ENCODE results near the gene PRAC1. TPM values are rescaled to one million over a fixed set of nuclear protein-coding genes. Genes with fewer than 3 reads are reported as not detected.

PRAC1 gene
- total RNA-seq, 1 donor from 2014 or later: not detected

- no peak overlapping the region for H3K27ac Mint-ChIP-seq (ENCODE audit: unreplicated experiment)
- no peaks in the 10 kb centered on the region for H3K9me3 Mint-ChIP-seq (ENCODE audit: low read depth)
- H3K4me3 Mint-ChIP-seq (ENCODE audit: unreplicated experiment): no peak overlapping the region
- peaks cover 22% of the 10 kb centered on the region for H3K4me1 Mint-ChIP-seq (ENCODE audit: low read depth)
- DNase-seq (ENCODE audit: low spot score): no peak
- no peak for TF ChIP-seq CTCF (IDR thresholded peaks at IDR 0.05)
- peaks cover 90% of the 10 kb centered on the region for H3K27me3 Mint-ChIP-seq (ENCODE audit: low read depth)
- H3K36me3 Mint-ChIP-seq (ENCODE audit: low read depth): no peaks in the 10 kb centered on the region
Observed at GRCh38 chr17:48721009-48721402, 1.3 kb downstream of the PRAC1 start.

GRCh38 chr17:48720266-48721008 is 1.9 kb downstream of the PRAC1 start:
- H3K27ac Mint-ChIP-seq (ENCODE audit: unreplicated experiment): no peak overlapping the region
- no peak for DNase-seq (ENCODE audit: low spot score)
- H3K36me3 Mint-ChIP-seq (ENCODE audit: low read depth): no peaks in the 10 kb centered on the region
- no peak for TF ChIP-seq CTCF (IDR thresholded peaks at IDR 0.05)
- no peak overlapping the region for H3K4me3 Mint-ChIP-seq (ENCODE audit: unreplicated experiment)
- H3K27me3 Mint-ChIP-seq (ENCODE audit: low read depth): peaks cover 88% of the 10 kb centered on the region
- peaks cover 22% of the 10 kb centered on the region for H3K4me1 Mint-ChIP-seq (ENCODE audit: low read depth)
- H3K9me3 Mint-ChIP-seq (ENCODE audit: low read depth): no peaks in the 10 kb centered on the region

- H3K36me3 Mint-ChIP-seq (ENCODE audit: low read depth): no peaks in the 10 kb centered on the region
- DNase-seq (ENCODE audit: low spot score): no peak
- peaks cover 22% of the 10 kb centered on the region for H3K4me1 Mint-ChIP-seq (ENCODE audit: low read depth)
- H3K4me3 Mint-ChIP-seq (ENCODE audit: unreplicated experiment): no peak overlapping the region
- H3K27me3 Mint-ChIP-seq (ENCODE audit: low read depth): peaks cover 86% of the 10 kb centered on the region
- no peak for TF ChIP-seq CTCF (IDR thresholded peaks at IDR 0.05)
- H3K27ac Mint-ChIP-seq (ENCODE audit: unreplicated experiment): no peak overlapping the region
- H3K9me3 Mint-ChIP-seq (ENCODE audit: low read depth): no peaks in the 10 kb centered on the region
Observed at GRCh38 chr17:48719642-48720265, 2.6 kb downstream of the PRAC1 start.

GRCh38 chr17:48718761-48719641 is 3.3 kb downstream of the PRAC1 start:
- no peak for DNase-seq (ENCODE audit: low spot score)
- H3K27me3 Mint-ChIP-seq (ENCODE audit: low read depth): peaks cover 86% of the 10 kb centered on the region
- no peaks in the 10 kb centered on the region for H3K36me3 Mint-ChIP-seq (ENCODE audit: low read depth)
- H3K27ac Mint-ChIP-seq (ENCODE audit: unreplicated experiment): no peak overlapping the region
- no peaks in the 10 kb centered on the region for H3K9me3 Mint-ChIP-seq (ENCODE audit: low read depth)
- no peak for TF ChIP-seq CTCF (IDR thresholded peaks at IDR 0.05)
- no peak overlapping the region for H3K4me3 Mint-ChIP-seq (ENCODE audit: unreplicated experiment)
- peaks cover 17% of the 10 kb centered on the region for H3K4me1 Mint-ChIP-seq (ENCODE audit: low read depth)

- Mint-ChIP-seq H3K27ac (ENCODE audit: unreplicated experiment) (no peak overlapping the region), H3K4me1 (ENCODE audit: low read depth) (peaks cover 12% of the 10 kb centered on the region)
Observed at GRCh38 chr17:48718227-48718760, 4.0 kb downstream of the PRAC1 start.

More at GRCh38 chr17:48718227-48718760, 4.0 kb downstream of the PRAC1 start:
- no peak for DNase-seq (ENCODE audit: low spot score)
- no peak for TF ChIP-seq CTCF (IDR thresholded peaks at IDR 0.05)
- Mint-ChIP-seq H3K27me3 (ENCODE audit: low read depth) (peaks cover 86% of the 10 kb centered on the region), H3K9me3 (ENCODE audit: low read depth) (no peaks in the 10 kb centered on the region), H3K36me3 (ENCODE audit: low read depth) (no peaks in the 10 kb centered on the region), H3K4me3 (ENCODE audit: unreplicated experiment) (no peak overlapping the region)
